ENCODE measurements around the gene ZP2.

DNA sequence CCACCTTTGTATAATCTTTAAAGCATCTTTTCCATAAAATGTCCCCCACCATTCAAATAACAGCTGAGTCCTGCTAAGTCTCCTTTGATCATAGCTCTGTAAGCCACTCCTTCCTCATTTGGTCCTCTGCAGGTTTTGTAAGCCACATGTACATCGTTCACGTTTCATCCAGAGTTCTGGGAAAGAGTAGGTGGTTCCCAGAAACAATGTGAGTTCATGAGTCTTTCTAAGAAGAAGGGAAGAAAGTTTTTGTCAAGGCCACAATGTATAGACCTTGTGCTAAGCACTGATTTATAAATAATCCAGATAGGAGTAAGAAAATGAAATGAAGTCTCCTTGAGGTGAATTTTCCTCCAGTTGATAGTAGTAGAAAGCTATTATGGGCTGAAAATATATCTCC lies 13.4 kb upstream of the ZP2 start:
- TF ChIP-seq CEBPB (IDR thresholded peaks at IDR 0.05): no peak
- TF ChIP-seq, protein P1, sequence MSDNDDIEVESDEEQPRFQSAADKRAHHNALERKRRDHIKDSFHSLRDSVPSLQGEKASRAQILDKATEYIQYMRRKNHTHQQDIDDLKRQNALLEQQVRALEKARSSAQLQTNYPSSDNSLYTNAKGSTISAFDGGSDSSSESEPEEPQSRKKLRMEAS (IDR thresholded peaks at IDR 0.05): no peak
- TF ChIP-seq EP300 (IDR thresholded peaks at IDR 0.05; ENCODE audit: borderline replicate concordance): no peak
- TF ChIP-seq YY1 (IDR thresholded peaks at IDR 0.05; ENCODE audit: low read depth): no peak
